Heart left ventricle (tissue), 16 donors: ENCODE data around the gene DUSP22. TPM values are rescaled to one million over a fixed set of nuclear protein-coding genes. Genes with fewer than 3 reads are reported as not detected.

Experiments used
- ATAC-seq, 4 donors: fragments of 200-7000 bp; cut with Tn5 transposase; one replicate each; pipeline ENCODE4 v1.9.1; 2020 to 2022; ENCODE audit warnings: moderate library complexity in 4 of 4, mild to moderate bottlenecking in 3 of 4, moderate number of reproducible peaks in 1 of 4
- DNase-seq, 5 donors: peaks; one replicate each; pipeline ENCODE4 v3.0.0-alpha.2; 2020
- H3K27ac ChIP-seq, 12 donors: fragments of 200-600 bp; sonication (generic) in 4 of 12; one replicate each; pipeline versions ENCODE4 v1.5.0 to v1.8.0; 2016 to 2022; ENCODE audit warnings: mild to moderate bottlenecking in 2 of 12
- H3K27me3 ChIP-seq, 9 donors: fragments of 200-600 bp; sonication (generic) in 2 of 9; one replicate each; pipeline versions ENCODE4 v1.5.1 to v1.8.0; 2016 to 2022; ENCODE audit warnings: mild to moderate bottlenecking in 3 of 9
- H3K36me3 ChIP-seq, 9 donors: fragments of 200-600 bp; sonication (generic) in 2 of 9; one replicate each; pipeline versions ENCODE4 v1.5.0 to v1.8.0; 2018 to 2022; ENCODE audit warnings: mild to moderate bottlenecking in 2 of 9
- H3K4me1 ChIP-seq, 12 donors: fragments of 200-600 bp; sonication (generic) in 4 of 12; one replicate each; pipeline versions ENCODE4 v1.5.0 to v1.8.0; 2016 to 2022; ENCODE audit warnings: mild to moderate bottlenecking in 3 of 12
- H3K4me3 ChIP-seq, 12 donors: fragments of 200-600 bp; sonication (generic) in 4 of 12; one replicate each; pipeline versions ENCODE4 v1.5.0 to v1.8.0; 2017 to 2022; ENCODE audit warnings: mild to moderate bottlenecking in 9 of 12, moderate library complexity in 4 of 12
- H3K9me3 ChIP-seq, 12 donors: fragments of 200-600 bp; sonication (generic) in 4 of 12; one replicate each; pipeline versions ENCODE4 v1.5.0 to v1.8.0; 2016 to 2022; ENCODE audit warnings: mild to moderate bottlenecking in 1 of 12
- CTCF ChIP-seq, 12 donors: fragments of 200-600 bp; sonication (generic) in 4 of 12; IDR thresholded peaks; one replicate each; pipeline versions ENCODE4 v1.5.0 to v1.8.0; 2018 to 2022; ENCODE audit warnings: antibody characterized with exemption in 12 of 12, mild to moderate bottlenecking in 5 of 12
- POLR2A ChIP-seq, 2 donors: fragments of 450-650 bp; IDR thresholded peaks; one replicate each; pipeline ENCODE4 v1.6.1; 2017; ENCODE audit warnings: antibody characterized with exemption in 2 of 2, mild to moderate bottlenecking in 2 of 2, moderate library complexity in 2 of 2
- WGBS, 4 donors: extraction: QIAGEN DNeasy Blood & Tissue Kit in 2 of 4; methylation state at CpG; one replicate each; pipeline versions ENCODE4 v1.1.5 to v1.1.7; 2013 to 2018; 5-methylcytosine and 5-hydroxymethylcytosine counted together
- intact Hi-C, 10 donors: fragments of 100-400 bp; cut with DNase I; formaldehyde crosslinking; loops; one replicate each; pipeline versions ENCODE4 v1.11.1 to v1.14.2; 2022
- polyA plus RNA-seq, 2 donors: library from polyadenylated mRNA; stranded (reverse); fragments of 200-250 nt; gene quantifications; one replicate each; pipeline ENCODE4 v1.2.3, GENCODE V29; 2013
- total RNA-seq, 9 donors: library from RNA; depleted of rRNA in 2 of 9; stranded (reverse); fragments of >200 nt in 2 of 9; fragmentation: NEBNext Ultra II Directional in 3 of 9; extraction: Animal tissue kit (Norgen Biotek cat#: 25700) in 3 of 9; gene quantifications; one replicate each; pipeline versions ENCODE4 v1.1.0 to v1.2.4, GENCODE V29; 2016 to 2023
- donor health status: ischemic (EF 13 %, LVEDD 7.1; RV severe dilation, severe dysfunction).
- donor health status: healthy with polysubstance abuse.
- donor health status: DM: no; HTN: yes; CAD: no.
- donor health status: DM: no; HTN: no; CAD: no.
- donor health status: ischemic (EF 25% LVEDD 6.9; RV normal size, moderate dysfunction).
- donor health status: ischemic (EF 25% LVEDD 5.7; RV mildly dilated, moderate dysfunction).
- donor health status: healthy.
- donor health status: DM: yes; HTN: yes; CAD: no.
- donor health status: ischemic (EF 35%, LVEDD 5.7; RV mildly dilated, moderate dysfunction).
- donor health status: nonischemic (EF 11% LVEDD 7.7; RV severe dilation, severe dysfunction).
- donor health status: DM: yes; HTN: yes; CAD: no.
- donor health status: PGD.
- donor health status: ischemic (EF 29% LVEDD 5.4; RV normal size, mild dysfunction).
- donor health status: nonischemic (EF 23%, LVEDD 6.1; RV moderate dilation, normal function).

The DUSP22 gene
- total and polyA plus RNA-seq, 11 donors, result 33.4 to 79.9 (median 48.2) TPM

GRCh38 chr6:300494-301198 is 8.4 kb downstream of the DUSP22 start:
- peaks cover 0 to 20% (median 10%) of the 10 kb centered on the region in 9 donors for H3K36me3 ChIP-seq
- WGBS, 4 donors, result 85 to 91% (median 87%) methylated on average over 10 of the region's 10 CpGs
- no peak overlapping the region for H3K4me3 ChIP-seq
- H3K9me3 ChIP-seq, result no peaks in the 10 kb centered on the region
- no peak overlapping the region for H3K27ac ChIP-seq
- H3K4me1 ChIP-seq, result peaks cover 0 to 56% (median 32%) of the 10 kb centered on the region in 12 donors
- intact Hi-C loops, result no loop called here
- H3K27me3 ChIP-seq, result no peaks in the 10 kb centered on the region
- no peak for ATAC-seq
- no peak for DNase-seq
- TF ChIP-seq POLR2A (IDR thresholded peaks at IDR 0.05) (no peak), CTCF (IDR thresholded peaks at IDR 0.05) (no peak)

GRCh38 chr6:301526-301925 is 9.2 kb downstream of the DUSP22 start:
- peaks cover 0 to 56% (median 32%) of the 10 kb centered on the region in 12 donors for H3K4me1 ChIP-seq
- no peaks in the 10 kb centered on the region for H3K9me3 ChIP-seq
- H3K4me3 ChIP-seq, result no peak overlapping the region
- DNase-seq (no peak), ATAC-seq (no peak)
- 85 to 88% (median 87%) methylated on average over 8 of the region's 8 CpGs for WGBS, 4 donors
- intact Hi-C loops, result no loop called here
- H3K27ac ChIP-seq, result no peak overlapping the region
- no peaks in the 10 kb centered on the region for H3K27me3 ChIP-seq
- H3K36me3 ChIP-seq, result peaks cover 0 to 24% (median 10%) of the 10 kb centered on the region in 9 donors
- TF ChIP-seq POLR2A (IDR thresholded peaks at IDR 0.05) (no peak), CTCF (IDR thresholded peaks at IDR 0.05) (no peak)

- intact Hi-C loops, result no loop called here
- H3K9me3 ChIP-seq, result no peaks in the 10 kb centered on the region
- TF ChIP-seq CTCF (IDR thresholded peaks at IDR 0.05) (no peak), POLR2A (IDR thresholded peaks at IDR 0.05) (no peak)
- H3K27ac ChIP-seq, result no peak overlapping the region
- no peaks in the 10 kb centered on the region for H3K27me3 ChIP-seq
- H3K4me3 ChIP-seq, result no peak overlapping the region
- ATAC-seq (no peak), DNase-seq (no peak)
- 86 to 92% (median 88%) methylated on average over 20 of the region's 20 CpGs for WGBS, 4 donors
- peaks cover 0 to 56% (median 31%) of the 10 kb centered on the region in 12 donors for H3K4me1 ChIP-seq
- peaks cover 0 to 24% (median 10%) of the 10 kb centered on the region in 9 donors for H3K36me3 ChIP-seq
Measured at GRCh38 chr6:301929-302705, 9.8 kb downstream of the DUSP22 start.

- intact Hi-C loops, result no loop called here
- peaks cover 0 to 27% (median 10%) of the 10 kb centered on the region in 9 donors for H3K36me3 ChIP-seq
- no peak for ATAC-seq
Measured at GRCh38 chr6:302760-303159, 10.5 kb downstream of the DUSP22 start.

More at GRCh38 chr6:302760-303159, 10.5 kb downstream of the DUSP22 start:
- no peak overlapping the region for H3K27ac ChIP-seq
- no peak overlapping the region for H3K4me3 ChIP-seq
- WGBS, 4 donors, result 88 to 93% (median 89%) methylated on average over 9 of the region's 9 CpGs
- no peak for TF ChIP-seq POLR2A (IDR thresholded peaks at IDR 0.05)
- TF ChIP-seq CTCF (IDR thresholded peaks at IDR 0.05), result no peak
- no peaks in the 10 kb centered on the region for H3K27me3 ChIP-seq
- no peak for DNase-seq
- no peaks in the 10 kb centered on the region for H3K9me3 ChIP-seq
- H3K4me1 ChIP-seq, result peaks cover 0 to 56% (median 29%) of the 10 kb centered on the region in 12 donors
